Measurements from ENCODE around the gene NFE2L2. TPM values are rescaled to one million over a fixed set of nuclear protein-coding genes. Genes with fewer than 3 reads are reported as not detected.
"Not testable (repeated sequence)": the region's sequence is repeated elsewhere in the genome, so short reads cannot be mapped to it uniquely, and the experiment has no call there.

The NFE2L2 gene
- total and polyA plus RNA-seq, 5 donors from 2014 or later = 44.5 to 121 (median 60.4) TPM

- no peak for ATAC-seq (ENCODE audit: low read depth in 2 of 2)
- Histone ChIP-seq H3K4me3 (ENCODE audit: low read depth, low read length) (no peak overlapping the region), H3K27me3 (ENCODE audit: control insufficient read depth, insufficient read depth, low read length) (no peaks in the 10 kb centered on the region), H3K9me3 (ENCODE audit: control insufficient read depth in 2 of 2, low read length in 2 of 2) (no peaks in the 10 kb centered on the region), H3K4me1 (ENCODE audit: control insufficient read depth, insufficient read depth, low read length, poor library complexity, severe bottlenecking) (peaks cover 19% of the 10 kb centered on the region), H3K36me3 (ENCODE audit: control insufficient read depth, insufficient read depth, low read length) (no peaks in the 10 kb centered on the region), H3K27ac (ENCODE audit: insufficient read depth, low read length, poor library complexity, severe bottlenecking) (no peak overlapping the region)
- H3K4me3 Mint-ChIP-seq = peak overlapping the region in 1 of 4 donors; percentile 97
- no peak for DNase-seq
- H3K4me1 Mint-ChIP-seq = peaks cover 14 to 31% (median 22%) of the 10 kb centered on the region in 4 donors
- H3K27ac Mint-ChIP-seq = no peak overlapping the region
- no peaks in the 10 kb centered on the region for H3K9me3 Mint-ChIP-seq
- H3K27me3 Mint-ChIP-seq = no peaks in the 10 kb centered on the region
- no peaks in the 10 kb centered on the region for H3K36me3 Mint-ChIP-seq
These were observed 3.8 kb upstream of the NFE2L2 start for GRCh38 chr2:177268187-177268871.

- not testable (repeated sequence) for H3K27ac ChIP-seq (ENCODE audit: insufficient read depth, low read length, poor library complexity, severe bottlenecking); ATAC-seq (ENCODE audit: low read depth in 2 of 2); DNase-seq; H3K27me3 Mint-ChIP-seq; H3K27me3 ChIP-seq (ENCODE audit: control insufficient read depth, insufficient read depth, low read length); H3K36me3 ChIP-seq (ENCODE audit: control insufficient read depth, insufficient read depth, low read length); H3K9me3 ChIP-seq (ENCODE audit: control insufficient read depth in 2 of 2, low read length in 2 of 2); H3K4me3 ChIP-seq (ENCODE audit: low read depth, low read length); H3K9me3 Mint-ChIP-seq; H3K36me3 Mint-ChIP-seq
- peaks cover 24% of the 10 kb centered on the region for H3K4me1 ChIP-seq (ENCODE audit: control insufficient read depth, insufficient read depth, low read length, poor library complexity, severe bottlenecking)
- peak overlapping the region in 2 of 3 donors; percentile 13 to 99 for H3K27ac Mint-ChIP-seq
- peaks cover 18 to 38% (median 28%) of the 10 kb centered on the region in 4 donors for H3K4me1 Mint-ChIP-seq
- H3K4me3 Mint-ChIP-seq = peak overlapping the region in 2 of 4 donors; percentile 7 to 97
These were observed 2.4 kb upstream of the NFE2L2 start for GRCh38 chr2:177266955-177267354.

GRCh38 chr2:177265824-177266817 is 1.6 kb upstream of the NFE2L2 start:
- no peaks in the 10 kb centered on the region for H3K36me3 ChIP-seq (ENCODE audit: control insufficient read depth, insufficient read depth, low read length)
- H3K9me3 Mint-ChIP-seq = no peaks in the 10 kb centered on the region
- H3K4me1 ChIP-seq (ENCODE audit: control insufficient read depth, insufficient read depth, low read length, poor library complexity, severe bottlenecking) = peaks cover 32% of the 10 kb centered on the region
- H3K4me1 Mint-ChIP-seq = peaks cover 25 to 46% (median 34%) of the 10 kb centered on the region in 4 donors
- no peaks in the 10 kb centered on the region for H3K36me3 Mint-ChIP-seq
- H3K4me3 Mint-ChIP-seq = peak overlapping the region; percentile 92 to 99 (median 96)
- no peaks in the 10 kb centered on the region for H3K9me3 ChIP-seq (ENCODE audit: control insufficient read depth in 2 of 2, low read length in 2 of 2)
- no peaks in the 10 kb centered on the region for H3K27me3 Mint-ChIP-seq
- DNase-seq (peak in 1 of 3 donors; percentile 86), ATAC-seq (ENCODE audit: low read depth in 2 of 2) (peak; percentile 12 to 14)
- peak overlapping the region; percentile 99 for H3K27ac ChIP-seq (ENCODE audit: insufficient read depth, low read length, poor library complexity, severe bottlenecking)
- peak overlapping the region; percentile 99 to 100 (median 99) for H3K27ac Mint-ChIP-seq
- peak overlapping the region; percentile 91 for H3K4me3 ChIP-seq (ENCODE audit: low read depth, low read length)
- H3K27me3 ChIP-seq (ENCODE audit: control insufficient read depth, insufficient read depth, low read length) = no peaks in the 10 kb centered on the region

DNA sequence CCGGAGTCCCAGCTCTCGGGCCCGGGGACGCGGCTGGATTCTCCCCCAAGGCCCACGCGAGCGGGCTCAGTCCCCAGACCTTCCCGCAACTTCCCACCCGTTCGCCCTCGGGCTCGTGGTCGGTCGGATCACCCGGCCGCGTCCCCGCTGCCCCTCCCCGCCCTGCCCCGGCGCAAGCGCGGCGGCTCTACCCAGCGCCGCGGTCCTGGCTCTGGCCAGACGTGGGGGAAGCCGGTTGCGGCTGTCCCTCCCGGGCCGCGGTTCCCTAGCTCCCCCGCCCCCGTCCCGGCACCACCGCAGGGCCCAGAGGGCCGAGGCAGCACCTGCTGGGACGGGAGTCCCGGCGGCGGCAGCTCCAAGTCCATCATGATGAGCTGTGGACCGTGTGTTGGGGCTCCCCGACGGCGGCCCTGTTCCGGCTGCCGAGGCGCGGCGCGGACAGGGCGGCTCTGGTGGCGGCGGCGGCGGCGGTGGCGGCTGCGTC is 276 bp downstream of the NFE2L2 start:
- H3K27ac ChIP-seq (ENCODE audit: insufficient read depth, low read length, poor library complexity, severe bottlenecking) = peak overlapping the region; percentile 99
- no peaks in the 10 kb centered on the region for H3K27me3 ChIP-seq (ENCODE audit: control insufficient read depth, insufficient read depth, low read length)
- Mint-ChIP-seq H3K27ac (peak overlapping the region in 1 of 3 donors; percentile 99), H3K4me1 (peaks cover 33 to 65% (median 48%) of the 10 kb centered on the region in 4 donors), H3K4me3 (peak overlapping the region; percentile 92 to 99 (median 96)), H3K9me3 (no peaks in the 10 kb centered on the region), H3K27me3 (no peaks in the 10 kb centered on the region), H3K36me3 (peaks cover 6% of the 10 kb centered on the region)
- H3K4me1 ChIP-seq (ENCODE audit: control insufficient read depth, insufficient read depth, low read length, poor library complexity, severe bottlenecking) = peaks cover 50% of the 10 kb centered on the region
- no peaks in the 10 kb centered on the region for H3K9me3 ChIP-seq (ENCODE audit: control insufficient read depth in 2 of 2, low read length in 2 of 2)
- H3K36me3 ChIP-seq (ENCODE audit: control insufficient read depth, insufficient read depth, low read length) = no peaks in the 10 kb centered on the region
- H3K4me3 ChIP-seq (ENCODE audit: low read depth, low read length) = no peak overlapping the region
- ATAC-seq (ENCODE audit: low read depth in 2 of 2) (no peak), DNase-seq (no peak)

DNA sequence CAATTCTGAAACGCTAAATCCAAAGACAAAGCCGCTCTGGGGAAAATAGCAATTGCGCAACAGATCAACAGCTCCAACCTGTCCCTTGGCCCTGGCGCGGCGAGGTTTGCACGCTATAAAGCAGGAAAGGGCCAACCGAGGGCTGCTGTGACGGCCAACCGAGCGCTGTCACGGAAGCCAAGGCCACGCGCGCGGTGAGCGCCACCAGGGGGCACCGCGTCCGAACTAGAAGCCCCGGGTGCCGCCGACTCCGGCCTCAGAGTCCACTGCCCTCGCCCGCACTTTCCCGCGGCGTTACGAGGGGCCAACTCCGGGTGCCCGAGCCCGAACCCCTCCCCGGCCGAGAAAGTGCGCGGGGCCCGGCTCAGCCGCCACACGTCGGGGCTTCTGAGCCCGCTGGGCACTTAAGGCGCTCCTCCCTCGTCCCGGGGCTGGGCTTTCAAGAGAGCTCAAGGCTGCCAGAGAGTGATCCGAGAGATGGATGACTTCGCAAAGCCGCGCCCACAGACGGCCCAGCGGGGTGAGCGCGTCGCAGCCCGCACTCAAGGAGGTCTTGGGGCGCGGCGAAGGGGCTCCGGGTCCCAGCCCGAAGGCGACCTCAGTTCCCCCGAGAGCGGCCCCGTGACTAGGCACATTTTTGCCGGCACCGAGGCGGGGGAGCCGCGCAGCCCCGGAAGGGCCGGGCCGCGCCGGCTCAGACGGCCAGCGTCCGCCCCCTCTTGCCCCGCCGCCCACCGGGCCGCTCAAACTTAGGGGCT is 897 bp downstream of the NFE2L2 start:
- Mint-ChIP-seq H3K4me3 (peak overlapping the region; percentile 91 to 96 (median 93)), H3K27me3 (no peaks in the 10 kb centered on the region), H3K27ac (peak overlapping the region; percentile 87 to 96 (median 94)), H3K36me3 (peaks cover 10% of the 10 kb centered on the region), H3K9me3 (no peaks in the 10 kb centered on the region), H3K4me1 (peaks cover 39 to 71% (median 51%) of the 10 kb centered on the region in 4 donors)
- Histone ChIP-seq H3K9me3 (ENCODE audit: control insufficient read depth in 2 of 2, low read length in 2 of 2) (no peaks in the 10 kb centered on the region), H3K4me1 (ENCODE audit: control insufficient read depth, insufficient read depth, low read length, poor library complexity, severe bottlenecking) (peaks cover 56% of the 10 kb centered on the region), H3K4me3 (ENCODE audit: low read depth, low read length) (peak overlapping the region; percentile 99), H3K27me3 (ENCODE audit: control insufficient read depth, insufficient read depth, low read length) (no peaks in the 10 kb centered on the region), H3K27ac (ENCODE audit: insufficient read depth, low read length, poor library complexity, severe bottlenecking) (peak overlapping the region; percentile 99), H3K36me3 (ENCODE audit: control insufficient read depth, insufficient read depth, low read length) (peaks cover 3% of the 10 kb centered on the region)
- DNase-seq = peak; percentile 92 to 96 (median 95)
- ATAC-seq (ENCODE audit: low read depth in 2 of 2) = peak; percentile 68 to 71

- Mint-ChIP-seq H3K27ac (peak overlapping the region; percentile 94 to 97 (median 96)), H3K4me3 (peak overlapping the region; percentile 91 to 96 (median 93)), H3K27me3 (no peaks in the 10 kb centered on the region), H3K4me1 (peaks cover 43 to 67% (median 54%) of the 10 kb centered on the region in 4 donors), H3K9me3 (no peaks in the 10 kb centered on the region), H3K36me3 (peaks cover 16% of the 10 kb centered on the region)
- peaks cover 4% of the 10 kb centered on the region for H3K36me3 ChIP-seq (ENCODE audit: control insufficient read depth, insufficient read depth, low read length)
- no peak for DNase-seq
- H3K4me3 ChIP-seq (ENCODE audit: low read depth, low read length) = peak overlapping the region; percentile 99
- H3K27ac ChIP-seq (ENCODE audit: insufficient read depth, low read length, poor library complexity, severe bottlenecking) = peak overlapping the region; percentile 99
- no peaks in the 10 kb centered on the region for H3K27me3 ChIP-seq (ENCODE audit: control insufficient read depth, insufficient read depth, low read length)
- ATAC-seq (ENCODE audit: low read depth in 2 of 2) = no peak
- H3K9me3 ChIP-seq (ENCODE audit: control insufficient read depth in 2 of 2, low read length in 2 of 2) = no peaks in the 10 kb centered on the region
- H3K4me1 ChIP-seq (ENCODE audit: control insufficient read depth, insufficient read depth, low read length, poor library complexity, severe bottlenecking) = peaks cover 58% of the 10 kb centered on the region
These were observed 1.5 kb downstream of the NFE2L2 start for GRCh38 chr2:177262958-177263450.

DNA sequence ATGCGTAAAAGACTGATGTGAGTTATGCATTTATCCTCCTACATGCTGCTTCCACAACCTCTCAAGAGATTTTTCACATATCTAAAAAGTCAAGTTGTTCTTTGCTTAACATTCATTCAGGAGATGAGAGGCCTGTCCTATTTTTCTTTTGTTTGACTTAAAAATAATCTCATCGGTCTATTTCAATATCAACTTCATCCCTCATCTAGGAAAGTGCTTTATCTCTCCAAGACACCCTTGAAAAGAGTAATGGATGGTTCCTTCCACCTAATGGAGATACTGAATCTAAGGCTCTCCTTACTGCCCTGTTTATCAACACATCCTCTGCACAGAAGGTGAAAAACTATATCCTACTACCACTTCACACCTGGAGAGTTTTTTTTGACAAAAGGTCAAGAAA is 2.4 kb downstream of the NFE2L2 start:
- no peak for ATAC-seq (ENCODE audit: low read depth in 2 of 2)
- Mint-ChIP-seq H3K9me3 (no peaks in the 10 kb centered on the region), H3K4me1 (peaks cover 44 to 69% (median 57%) of the 10 kb centered on the region in 4 donors), H3K4me3 (peak overlapping the region; percentile 91 to 96 (median 93)), H3K36me3 (peaks cover 23% of the 10 kb centered on the region), H3K27me3 (no peaks in the 10 kb centered on the region), H3K27ac (peak overlapping the region; percentile 90 to 97 (median 94))
- H3K4me3 ChIP-seq (ENCODE audit: low read depth, low read length) = peak overlapping the region; percentile 99
- DNase-seq = peak in 1 of 3 donors; percentile 28
- peaks cover 4% of the 10 kb centered on the region for H3K36me3 ChIP-seq (ENCODE audit: control insufficient read depth, insufficient read depth, low read length)
- peak overlapping the region; percentile 99 for H3K27ac ChIP-seq (ENCODE audit: insufficient read depth, low read length, poor library complexity, severe bottlenecking)
- no peaks in the 10 kb centered on the region for H3K9me3 ChIP-seq (ENCODE audit: control insufficient read depth in 2 of 2, low read length in 2 of 2)
- H3K27me3 ChIP-seq (ENCODE audit: control insufficient read depth, insufficient read depth, low read length) = no peaks in the 10 kb centered on the region
- peaks cover 64% of the 10 kb centered on the region for H3K4me1 ChIP-seq (ENCODE audit: control insufficient read depth, insufficient read depth, low read length, poor library complexity, severe bottlenecking)
